ENCODE data around the gene RTN4. TPM values are rescaled to one million over a fixed set of nuclear protein-coding genes. Genes with fewer than 3 reads are reported as not detected.

Gene RTN4
- total RNA-seq, 1 donor from 2014 or later: 78.4 TPM

GRCh38 chr2:55048508-55049042, 1.7 kb downstream of the RTN4 start:
- DNase-seq (ENCODE audit: missing footprints): no peak

GRCh38 chr2:55047677-55048299, 2.5 kb downstream of the RTN4 start:
- DNase-seq (ENCODE audit: missing footprints) (no peak), ATAC-seq (no peak)
- intact Hi-C loops (cut with DNase I): loop anchor here (5.0 kb wide), 1 partner anchor 65 kb away; no protein-coding TSS in a partner anchor

More at GRCh38 chr2:55048508-55049042, 1.7 kb downstream of the RTN4 start:
- intact Hi-C loops (cut with DNase I): loop anchor here (5.0 kb wide), 1 partner anchor 64 kb away; no protein-coding TSS in a partner anchor
- no peak for ATAC-seq

- no peak for ATAC-seq
- intact Hi-C loops (cut with DNase I): loop anchor here (5.0 kb wide), 1 partner anchor 67 kb away; no protein-coding TSS in a partner anchor
Observed at GRCh38 chr2:55045780-55046179, 4.5 kb downstream of the RTN4 start.

GRCh38 chr2:55043841-55044240, 6.4 kb downstream of the RTN4 start:
- intact Hi-C loops (cut with DNase I): no loop called here
- DNase-seq (ENCODE audit: missing footprints) (no peak), ATAC-seq (no peak)

More at GRCh38 chr2:55045780-55046179, 4.5 kb downstream of the RTN4 start:
- no peak for DNase-seq (ENCODE audit: missing footprints)

- intact Hi-C loops (cut with DNase I): no loop called here
- DNase-seq (ENCODE audit: missing footprints) (no peak), ATAC-seq (no peak)
Observed at GRCh38 chr2:55038428-55038827, 11.8 kb downstream of the RTN4 start.

GRCh38 chr2:55035716-55036115, 14.5 kb downstream of the RTN4 start:
- DNase-seq (ENCODE audit: missing footprints) (no peak), ATAC-seq (no peak)
- intact Hi-C loops (cut with DNase I): no loop called here

GRCh38 chr2:55033921-55034320, 16.3 kb downstream of the RTN4 start:
- DNase-seq (ENCODE audit: missing footprints): no peak
- no peak for ATAC-seq
- intact Hi-C loops (cut with DNase I): no loop called here

GRCh38 chr2:55033076-55033742, 17.0 kb downstream of the RTN4 start:
- DNase-seq (ENCODE audit: missing footprints): no peak
- intact Hi-C loops (cut with DNase I): no loop called here
- peak; percentile 16 for ATAC-seq

GRCh38 chr2:55031505-55031904, 18.7 kb downstream of the RTN4 start:
- ATAC-seq: no peak
- intact Hi-C loops (cut with DNase I): no loop called here
- DNase-seq (ENCODE audit: missing footprints): no peak

- ATAC-seq: no peak
- DNase-seq (ENCODE audit: missing footprints): no peak
- intact Hi-C loops (cut with DNase I): no loop called here
Observed at GRCh38 chr2:55030766-55031165, 19.5 kb downstream of the RTN4 start.

- intact Hi-C loops (cut with DNase I): no loop called here
- DNase-seq (ENCODE audit: missing footprints) (no peak), ATAC-seq (no peak)
Observed at GRCh38 chr2:55029098-55029497, 21.2 kb downstream of the RTN4 start.

GRCh38 chr2:55027226-55027625, 23.0 kb downstream of the RTN4 start:
- intact Hi-C loops (cut with DNase I): no loop called here
- ATAC-seq (no peak), DNase-seq (ENCODE audit: missing footprints) (no peak)

GRCh38 chr2:55026202-55026601, 24.0 kb downstream of the RTN4 start:
- DNase-seq (ENCODE audit: missing footprints) (no peak), ATAC-seq (peak; percentile 31)
- intact Hi-C loops (cut with DNase I): no loop called here

GRCh38 chr2:55025627-55026026, 24.6 kb downstream of the RTN4 start:
- no peak for DNase-seq (ENCODE audit: missing footprints)
- ATAC-seq: no peak
- intact Hi-C loops (cut with DNase I): no loop called here

GRCh38 chr2:55025082-55025481, 25.2 kb downstream of the RTN4 start:
- DNase-seq (ENCODE audit: missing footprints) (no peak), ATAC-seq (no peak)
- intact Hi-C loops (cut with DNase I): no loop called here

GRCh38 chr2:55022476-55022875, 27.8 kb downstream of the RTN4 start:
- no peak for ATAC-seq
- intact Hi-C loops (cut with DNase I): no loop called here
- no peak for DNase-seq (ENCODE audit: missing footprints)

GRCh38 chr2:55019526-55020258, 30.6 kb downstream of the RTN4 start:
- intact Hi-C loops (cut with DNase I): no loop called here
- DNase-seq (ENCODE audit: missing footprints) (no peak), ATAC-seq (no peak)

- intact Hi-C loops (cut with DNase I): no loop called here
- ATAC-seq (no peak), DNase-seq (ENCODE audit: missing footprints) (no peak)
Observed at GRCh38 chr2:55018619-55019018, 31.6 kb downstream of the RTN4 start.

- intact Hi-C loops (cut with DNase I): no loop called here
- ATAC-seq (no peak), DNase-seq (ENCODE audit: missing footprints) (no peak)
Observed at GRCh38 chr2:55017880-55018279, 32.4 kb downstream of the RTN4 start.

- intact Hi-C loops (cut with DNase I): no loop called here
- ATAC-seq (no peak), DNase-seq (ENCODE audit: missing footprints) (no peak)
Observed at GRCh38 chr2:55017428-55017827, 32.8 kb downstream of the RTN4 start.
